ENCODE results near the gene TCFL5.

DNA sequence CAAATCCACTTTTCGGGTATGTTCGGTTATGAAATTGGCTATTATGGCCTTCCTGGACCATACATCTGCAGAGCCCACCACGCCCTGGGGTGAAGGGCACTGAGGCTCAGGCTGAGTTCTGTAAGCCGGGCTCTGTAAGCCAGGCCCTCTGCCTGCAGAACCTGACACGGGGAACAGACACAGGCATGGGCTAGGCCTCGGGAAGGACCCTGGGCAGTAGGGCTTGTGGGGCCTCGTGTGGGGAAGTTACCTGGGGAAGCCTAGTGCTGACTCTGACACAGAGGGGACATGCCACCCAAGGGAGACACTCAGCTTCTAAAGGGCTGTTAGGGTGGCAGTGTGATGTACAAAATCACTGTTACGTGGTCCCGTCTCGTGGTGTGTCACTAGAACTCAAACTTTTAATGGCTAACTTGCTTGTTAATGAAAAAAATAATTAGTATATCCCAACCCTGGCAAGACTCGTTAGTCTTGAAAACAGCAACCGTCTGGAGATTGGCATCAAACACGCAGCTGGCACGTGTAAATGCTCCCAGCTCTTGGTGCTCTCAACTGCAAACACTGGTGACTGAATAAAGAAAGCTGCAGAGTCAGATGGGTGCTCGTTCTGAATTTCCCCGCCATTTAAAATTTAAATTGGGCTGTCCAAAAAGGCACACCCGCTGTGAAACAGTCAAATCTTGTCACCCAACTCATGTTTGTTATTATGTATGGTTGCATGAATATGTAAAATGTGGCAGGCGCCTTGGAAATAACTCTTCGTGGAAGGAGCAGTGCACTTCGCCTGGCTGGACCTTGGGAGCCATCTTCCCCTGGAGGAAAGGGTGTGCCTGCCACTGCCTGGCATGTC is 23.6 kb upstream of the TCFL5 start:
- no peak for TF ChIP-seq EZH2 (IDR thresholded peaks at IDR 0.05; ENCODE audit: borderline replicate concordance, low read length)
- TF ChIP-seq, protein P1, sequence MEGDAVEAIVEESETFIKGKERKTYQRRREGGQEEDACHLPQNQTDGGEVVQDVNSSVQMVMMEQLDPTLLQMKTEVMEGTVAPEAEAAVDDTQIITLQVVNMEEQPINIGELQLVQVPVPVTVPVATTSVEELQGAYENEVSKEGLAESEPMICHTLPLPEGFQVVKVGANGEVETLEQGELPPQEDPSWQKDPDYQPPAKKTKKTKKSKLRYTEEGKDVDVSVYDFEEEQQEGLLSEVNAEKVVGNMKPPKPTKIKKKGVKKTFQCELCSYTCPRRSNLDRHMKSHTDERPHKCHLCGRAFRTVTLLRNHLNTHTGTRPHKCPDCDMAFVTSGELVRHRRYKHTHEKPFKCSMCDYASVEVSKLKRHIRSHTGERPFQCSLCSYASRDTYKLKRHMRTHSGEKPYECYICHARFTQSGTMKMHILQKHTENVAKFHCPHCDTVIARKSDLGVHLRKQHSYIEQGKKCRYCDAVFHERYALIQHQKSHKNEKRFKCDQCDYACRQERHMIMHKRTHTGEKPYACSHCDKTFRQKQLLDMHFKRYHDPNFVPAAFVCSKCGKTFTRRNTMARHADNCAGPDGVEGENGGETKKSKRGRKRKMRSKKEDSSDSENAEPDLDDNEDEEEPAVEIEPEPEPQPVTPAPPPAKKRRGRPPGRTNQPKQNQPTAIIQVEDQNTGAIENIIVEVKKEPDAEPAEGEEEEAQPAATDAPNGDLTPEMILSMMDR (IDR thresholded peaks at IDR 0.05; ENCODE audit: low read length): no peak

Measured in OCI-LY1 (cell line).